Measurements from ENCODE around the gene JAML. TPM values are rescaled to one million over a fixed set of nuclear protein-coding genes. Genes with fewer than 3 reads are reported as not detected.

JAML gene
- total and polyA plus RNA-seq, 2 experiments from 2014 or later = 0.56 to 1.0 TPM

- TF ChIP-seq CTCF (conservative IDR thresholded peaks at IDR 0.05; ENCODE audit: low read depth in 2 of 2) (no peak), STAT1 (IDR thresholded peaks at IDR 0.05; ENCODE audit: unreplicated experiment) (no peak), REST (IDR thresholded peaks at IDR 0.05; ENCODE audit: unreplicated experiment) (no peak)
Observed at GRCh38 chr11:118240999-118241763, 16.4 kb upstream of the JAML start (continued).

GRCh38 chr11:118239509-118240205 is 14.8 kb upstream of the JAML start:
- no peak overlapping the region for H3K4me3 ChIP-seq
- peaks cover 28% of the 10 kb centered on the region for H3K4me1 Mint-ChIP-seq
- no peaks in the 10 kb centered on the region for H3F3A ChIP-seq (replicated peaks; ENCODE audit: low read depth)
- no peaks in the 10 kb centered on the region for H3K79me2 ChIP-seq (replicated peaks; ENCODE audit: insufficient read depth)
- H3K27ac ChIP-seq (ENCODE audit: low read depth) = no peak overlapping the region
- no peak overlapping the region for H2AFZ ChIP-seq
- no peaks in the 10 kb centered on the region for H3K36me3 ChIP-seq (ENCODE audit: insufficient read depth)
- no peak overlapping the region for H3K4me2 ChIP-seq
- peaks cover 3% of the 10 kb centered on the region; the same call in 1 of the 2 replicates for H3K4me1 ChIP-seq (ENCODE audit: insufficient read depth)
- no peaks in the 10 kb centered on the region for H3K9me3 Mint-ChIP-seq
- H3K27me3 ChIP-seq (ENCODE audit: insufficient read depth) = no peaks in the 10 kb centered on the region
- H4K20me1 ChIP-seq (replicated peaks; ENCODE audit: insufficient read depth) = no peaks in the 10 kb centered on the region
- H3K27ac Mint-ChIP-seq = no peak overlapping the region
- DNase-seq (ENCODE audit: low spot score) (no peak), ATAC-seq (no peak)
- no peaks in the 10 kb centered on the region for H3K9me2 ChIP-seq (ENCODE audit: insufficient read depth)
- H3K4me3 Mint-ChIP-seq = no peak overlapping the region
- peaks cover 12% of the 10 kb centered on the region for H3K27me3 Mint-ChIP-seq (ENCODE audit: insufficient read depth, low read depth, poor library complexity)
- no peaks in the 10 kb centered on the region for H3K36me3 Mint-ChIP-seq (ENCODE audit: low read depth)
- TF ChIP-seq ZNF114 (CRISPR knock-in tag; IDR thresholded peaks at IDR 0.05) = no peak
- no peak for TF ChIP-seq EZH2phosphoT487 (IDR thresholded peaks at IDR 0.05; ENCODE audit: unreplicated experiment)
- no peak for TF ChIP-seq CREB1 (CRISPR knock-in tag; IDR thresholded peaks at IDR 0.05; ENCODE audit: low read depth)
- TF ChIP-seq REST (IDR thresholded peaks at IDR 0.05; ENCODE audit: unreplicated experiment) = no peak
- TF ChIP-seq JUNB (IDR thresholded peaks at IDR 0.05; ENCODE audit: unreplicated experiment) = no peak
- no peak for TF ChIP-seq STAT1 (IDR thresholded peaks at IDR 0.05; ENCODE audit: unreplicated experiment)
- TF ChIP-seq ETS1 (IDR thresholded peaks at IDR 0.05) = no peak
- TF ChIP-seq POLR2AphosphoS5 (IDR thresholded peaks at IDR 0.05; ENCODE audit: low read depth) = no peak
- TF ChIP-seq EZH2 (IDR thresholded peaks at IDR 0.05; ENCODE audit: low read depth, unreplicated experiment) = no peak
- TF ChIP-seq NANOG (IDR thresholded peaks at IDR 0.05; ENCODE audit: borderline replicate concordance) = no peak
